OCI-LY7 (cell line): ENCODE data around the gene RAP1B. TPM values are rescaled to one million over a fixed set of nuclear protein-coding genes. Genes with fewer than 3 reads are reported as not detected.

ENCODE experiments used
- BruUV-seq: library from RNA; stranded (reverse); fragments of 400-500 nt; replicated peaks from 2 replicates; lab custom pipeline; 2021; lab: Mats Ljungman, UMichigan
- CTCF ChIA-PET: fragments of 300-600 bp; sonication (Branson Sonifier 250); formaldehyde crosslinking; loops from one replicate; lab custom pipeline; 2022; ENCODE audit warnings: antibody characterized with exemption; ENCODE audit not compliant: unreplicated experiment; lab: Charles Lee
- POLR2A ChIA-PET: fragments of 300-600 bp; sonication (Branson Sonifier 250); formaldehyde crosslinking; loops from one replicate; lab custom pipeline; 2022; ENCODE audit warnings: antibody characterized with exemption; lab: Charles Lee
- DNase-seq: peaks from one replicate; pipeline ENCODE4 v3.0.0-alpha.2; 2015; ENCODE audit warnings: low spot score
- H2AFZ ChIP-seq: fragments of 200-600 bp; sonication (generic), shearing (Covaris generic); 2 replicates; pipeline ENCODE4 v1.6.1; 2014; ENCODE audit warnings: mild to moderate bottlenecking, antibody characterized with exemption, low read length, moderate library complexity
- H3K27ac ChIP-seq: fragments of 200-600 bp; sonication (generic); 2 replicates; pipeline ENCODE4 v1.5.1; 2014; ENCODE audit warnings: mixed run types, low read depth, mild to moderate bottlenecking, moderate library complexity, low read length, inconsistent platforms; ENCODE audit not compliant: poor library complexity, severe bottlenecking
- H3K36me3 ChIP-seq: fragments of 200-600 bp; sonication (generic); 2 replicates; pipeline ENCODE4 v1.6.1; 2014; ENCODE audit warnings: mild to moderate bottlenecking, antibody characterized with exemption, low read length, moderate library complexity, mixed read lengths; ENCODE audit not compliant: insufficient read depth
- H3K4me1 ChIP-seq: fragments of 200-600 bp; sonication (generic); 2 replicates; pipeline ENCODE4 v1.5.1; 2014; ENCODE audit warnings: mild to moderate bottlenecking, low read length; ENCODE audit not compliant: insufficient read depth, poor library complexity, severe bottlenecking
- H3K4me2 ChIP-seq: fragments of 200-600 bp; sonication (generic); 2 replicates; pipeline ENCODE4 v1.6.1; 2014; ENCODE audit warnings: mild to moderate bottlenecking, low read length
- H3K4me3 ChIP-seq: fragments of 200-600 bp; sonication (generic); 2 replicates; pipeline ENCODE4 v1.5.1; 2014; ENCODE audit warnings: mild to moderate bottlenecking, low read depth, low read length; ENCODE audit not compliant: poor library complexity, severe bottlenecking
- H3K79me2 ChIP-seq: fragments of 200-600 bp; sonication (generic); 2 replicates; pipeline ENCODE4 v1.6.1; 2016; ENCODE audit warnings: low read depth, mild to moderate bottlenecking, low read length, moderate library complexity, mixed read lengths; ENCODE audit not compliant: insufficient read depth
- H3K9me2 ChIP-seq: fragments of 200-600 bp; sonication (generic); 2 replicates; pipeline ENCODE4 v1.6.1; 2016; ENCODE audit warnings: mild to moderate bottlenecking, low read length, mixed read lengths; ENCODE audit not compliant: insufficient read depth
- H3K9me3 ChIP-seq: fragments of 200-600 bp; sonication (generic); 2 replicates; pipeline ENCODE4 v1.6.1; 2014; ENCODE audit warnings: mild to moderate bottlenecking, mixed run types, low read length, mixed read lengths
- H4K20me1 ChIP-seq: fragments of 200-600 bp; sonication (generic); 2 replicates; pipeline ENCODE4 v1.6.1; 2014; ENCODE audit warnings: mild to moderate bottlenecking, antibody characterized with exemption, low read length, moderate library complexity, mixed read lengths; ENCODE audit not compliant: insufficient read depth
- EZH2phosphoT487 ChIP-seq: fragments of 200-600 bp; sonication (generic); IDR thresholded peaks from 2 replicates; pipeline ENCODE4 v1.6.1; 2018; ENCODE audit warnings: low read depth, borderline replicate concordance, mild to moderate bottlenecking, mixed run types, antibody characterized with exemption, low read length, moderate library complexity, mixed read lengths
- intact Hi-C: fragments of 100-400 bp; cut with micrococcal nuclease; formaldehyde crosslinking; loops from one replicate; pipeline ENCODE4 v1.10.0; 2022; ENCODE audit not compliant: unreplicated experiment
- total RNA-seq, 2 experiments: library from RNA; depleted of rRNA in 1 of 2; stranded (reverse); fragments of >200 nt in 1 of 2; shearing (Covaris generic) in 1 of 2; gene quantifications; 2 replicates each; pipeline ENCODE4 v1.2.3, GENCODE V29; 2014 to 2022
- TF ChIP-seq, protein P1 (sequence below): fragments of 200-600 bp; sonication (generic); conservative IDR thresholded peaks from 2 replicates; pipeline ENCODE4 v1.5.1; 2014; ENCODE audit warnings: mild to moderate bottlenecking, antibody characterized with exemption, low read length, moderate library complexity, mixed read lengths

Gene RAP1B
- total RNA-seq, 2 experiments from 2014 or later: 100 to 166 TPM

DNA sequence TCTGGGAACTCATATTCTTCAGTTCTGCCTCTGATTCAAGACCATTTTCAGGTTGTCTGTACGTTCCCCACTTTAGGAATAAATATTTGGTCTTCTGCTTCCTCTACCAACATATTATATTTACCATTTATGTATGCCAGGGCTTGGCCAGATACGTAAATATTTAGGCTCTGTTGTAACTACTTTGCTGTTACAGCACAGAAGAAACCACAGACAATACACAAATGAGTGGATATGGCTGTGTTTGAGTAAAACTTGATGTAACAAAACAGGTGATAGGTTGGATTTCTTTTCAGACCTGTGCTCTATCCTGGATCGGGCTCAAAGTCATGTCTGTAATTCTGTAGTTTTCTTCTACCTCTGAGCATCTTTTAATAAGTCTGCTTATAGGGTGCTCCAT lies 37.5 kb downstream of the RAP1B start:
- no peaks in the 10 kb centered on the region for H3K9me3 ChIP-seq
- H3K79me2 ChIP-seq: peaks cover 74% of the 10 kb centered on the region
- no peak for TF ChIP-seq EZH2phosphoT487
- TF ChIP-seq, protein P1, sequence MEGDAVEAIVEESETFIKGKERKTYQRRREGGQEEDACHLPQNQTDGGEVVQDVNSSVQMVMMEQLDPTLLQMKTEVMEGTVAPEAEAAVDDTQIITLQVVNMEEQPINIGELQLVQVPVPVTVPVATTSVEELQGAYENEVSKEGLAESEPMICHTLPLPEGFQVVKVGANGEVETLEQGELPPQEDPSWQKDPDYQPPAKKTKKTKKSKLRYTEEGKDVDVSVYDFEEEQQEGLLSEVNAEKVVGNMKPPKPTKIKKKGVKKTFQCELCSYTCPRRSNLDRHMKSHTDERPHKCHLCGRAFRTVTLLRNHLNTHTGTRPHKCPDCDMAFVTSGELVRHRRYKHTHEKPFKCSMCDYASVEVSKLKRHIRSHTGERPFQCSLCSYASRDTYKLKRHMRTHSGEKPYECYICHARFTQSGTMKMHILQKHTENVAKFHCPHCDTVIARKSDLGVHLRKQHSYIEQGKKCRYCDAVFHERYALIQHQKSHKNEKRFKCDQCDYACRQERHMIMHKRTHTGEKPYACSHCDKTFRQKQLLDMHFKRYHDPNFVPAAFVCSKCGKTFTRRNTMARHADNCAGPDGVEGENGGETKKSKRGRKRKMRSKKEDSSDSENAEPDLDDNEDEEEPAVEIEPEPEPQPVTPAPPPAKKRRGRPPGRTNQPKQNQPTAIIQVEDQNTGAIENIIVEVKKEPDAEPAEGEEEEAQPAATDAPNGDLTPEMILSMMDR: no peak
- H3K27ac ChIP-seq: no peak overlapping the region
- H3K9me2 ChIP-seq: no peaks in the 10 kb centered on the region
- BruUV-seq: no TSS peak
- no peak overlapping the region for H3K4me3 ChIP-seq
- no peak overlapping the region for H3K4me2 ChIP-seq
- intact Hi-C loops: no loop called here
- H2AFZ ChIP-seq: no peak overlapping the region
- ChIA-PET CTCF (no interaction called here), POLR2A (interaction anchor here (0.6 to 1.2 kb wide), 2 partner anchors 9 to 34 kb away, joined by 3 read pairs; no protein-coding TSS in a partner anchor)
- H3K4me1 ChIP-seq: no peaks in the 10 kb centered on the region
- H3K36me3 ChIP-seq: peaks cover 87% of the 10 kb centered on the region
- no peak for DNase-seq
- no peaks in the 10 kb centered on the region for H4K20me1 ChIP-seq

DNA sequence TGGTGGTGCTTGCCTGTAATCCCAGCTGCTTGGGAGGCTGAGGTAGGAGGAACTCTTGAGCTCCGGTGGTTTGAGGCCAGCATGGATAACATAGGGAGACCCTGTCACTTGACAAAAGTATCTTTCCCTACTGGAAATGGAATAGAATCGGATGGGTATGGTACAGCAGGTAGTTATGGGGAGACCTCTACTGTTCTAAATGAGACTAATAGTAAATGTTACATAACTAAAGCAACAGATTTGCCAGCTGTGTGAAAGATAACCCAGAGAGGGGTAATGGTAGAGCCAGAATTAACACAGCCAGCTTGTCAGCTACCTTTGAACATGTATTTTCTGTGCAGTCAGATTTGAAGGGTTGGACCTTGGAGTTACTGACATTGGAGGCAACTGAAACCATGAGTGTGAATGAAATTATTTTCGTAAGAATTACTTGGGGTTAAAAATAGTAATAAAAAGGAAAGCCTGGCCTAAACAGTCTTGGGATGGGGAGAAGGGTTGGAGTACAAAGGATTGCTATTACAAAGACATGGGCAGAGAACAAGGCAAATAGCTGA lies 54.4 kb downstream of the RAP1B start:
- CTCF ChIA-PET: no interaction called here

More for the DNA sequence above, 54.4 kb downstream of the RAP1B start:
- BruUV-seq: TSS peak; percentile 9
- TF ChIP-seq EZH2phosphoT487: no peak
- TF ChIP-seq, protein P1: peak; percentile 40; the same call in 1 of the 2 replicates
- no peaks in the 10 kb centered on the region for H3K9me3 ChIP-seq
- no peak overlapping the region for H3K27ac ChIP-seq
- H3K9me2 ChIP-seq: no peaks in the 10 kb centered on the region
- peaks cover 31% of the 10 kb centered on the region for H3K36me3 ChIP-seq
- no peaks in the 10 kb centered on the region for H3K79me2 ChIP-seq
- no peak for DNase-seq
- no peak overlapping the region for H3K4me2 ChIP-seq
- H3K4me3 ChIP-seq: no peak overlapping the region
- peaks cover 24% of the 10 kb centered on the region for H3K4me1 ChIP-seq
- no peak overlapping the region for H2AFZ ChIP-seq
- POLR2A ChIA-PET: interaction anchor here (1.2 kb wide), 1 partner anchor 13 kb away, joined by 4 read pairs; no protein-coding TSS in a partner anchor
- intact Hi-C loops: loop anchor here (10.0 kb wide), 2 partner anchors 310 to 440 kb away; partner anchors contain the start of gene IL26
- no peaks in the 10 kb centered on the region for H4K20me1 ChIP-seq
